ENCODE measurements around the gene CAPRIN1.

CAPRIN1 gene, protein sequence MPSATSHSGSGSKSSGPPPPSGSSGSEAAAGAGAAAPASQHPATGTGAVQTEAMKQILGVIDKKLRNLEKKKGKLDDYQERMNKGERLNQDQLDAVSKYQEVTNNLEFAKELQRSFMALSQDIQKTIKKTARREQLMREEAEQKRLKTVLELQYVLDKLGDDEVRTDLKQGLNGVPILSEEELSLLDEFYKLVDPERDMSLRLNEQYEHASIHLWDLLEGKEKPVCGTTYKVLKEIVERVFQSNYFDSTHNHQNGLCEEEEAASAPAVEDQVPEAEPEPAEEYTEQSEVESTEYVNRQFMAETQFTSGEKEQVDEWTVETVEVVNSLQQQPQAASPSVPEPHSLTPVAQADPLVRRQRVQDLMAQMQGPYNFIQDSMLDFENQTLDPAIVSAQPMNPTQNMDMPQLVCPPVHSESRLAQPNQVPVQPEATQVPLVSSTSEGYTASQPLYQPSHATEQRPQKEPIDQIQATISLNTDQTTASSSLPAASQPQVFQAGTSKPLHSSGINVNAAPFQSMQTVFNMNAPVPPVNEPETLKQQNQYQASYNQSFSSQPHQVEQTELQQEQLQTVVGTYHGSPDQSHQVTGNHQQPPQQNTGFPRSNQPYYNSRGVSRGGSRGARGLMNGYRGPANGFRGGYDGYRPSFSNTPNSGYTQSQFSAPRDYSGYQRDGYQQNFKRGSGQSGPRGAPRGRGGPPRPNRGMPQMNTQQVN

DNA sequence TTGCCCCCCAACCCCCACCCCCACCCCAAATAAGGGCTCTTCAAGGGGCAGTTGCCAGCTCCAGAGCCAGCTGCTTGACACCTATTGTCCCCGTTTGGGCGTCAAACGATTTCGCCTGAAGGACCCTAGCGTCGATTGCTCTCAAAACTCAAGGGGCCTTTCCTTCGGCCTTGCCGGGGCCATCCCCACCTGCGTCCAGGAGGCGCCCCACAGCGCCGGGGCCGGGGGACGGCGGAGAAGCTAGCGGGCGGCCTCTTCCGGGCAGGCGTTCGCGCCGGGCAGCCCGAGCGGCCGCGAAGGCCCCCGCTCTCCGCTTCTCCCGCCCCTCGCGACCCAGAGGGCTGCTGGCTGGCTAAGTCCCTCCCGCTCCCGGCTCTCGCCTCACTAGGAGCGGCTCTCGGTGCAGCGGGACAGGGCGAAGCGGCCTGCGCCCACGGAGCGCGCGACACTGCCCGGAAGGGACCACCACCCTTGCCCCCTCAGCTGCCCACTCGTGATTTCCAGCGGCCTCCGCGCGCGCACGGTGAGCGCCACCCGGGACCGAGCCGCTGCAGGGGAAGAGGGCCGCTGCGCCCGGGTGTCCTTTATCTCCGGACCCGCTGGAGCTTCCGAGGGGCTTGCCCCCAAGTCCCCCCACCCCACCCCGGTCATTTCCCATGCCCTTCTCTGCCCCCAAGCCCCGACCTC lies at the start of gene CAPRIN1:
Gene CAPRIN1 (plus strand): TSS at position 383 of the 687 bp plus-strand sequence. CDS start 690 bp downstream, outside the sequence.
- peaks cover 46% of the 10 kb centered on the region for H3K79me2 ChIP-seq (ENCODE audit: control insufficient read depth, insufficient read depth, low read length, unreplicated experiment)
- peak within 1 kb of the TSS; percentile 98 for H3K27ac ChIP-seq (ENCODE audit: low read depth, low read length)
- peak within 1 kb of the TSS; percentile 71 for H2AFZ ChIP-seq (ENCODE audit: low read length, unreplicated experiment)
- peaks cover 24% of the 10 kb centered on the region for H3K4me1 ChIP-seq (ENCODE audit: control insufficient read depth, insufficient read depth, low read length, unreplicated experiment)
- no peaks in the 10 kb centered on the region for H3K27me3 ChIP-seq (ENCODE audit: insufficient read depth, low read length)
- H3K36me3 ChIP-seq (ENCODE audit: insufficient read depth, low read length): peaks cover 8% of the 10 kb centered on the region
- peak within 1 kb of the TSS; percentile 91 for H3K4me3 ChIP-seq (ENCODE audit: low read depth, low read length)

DNA sequence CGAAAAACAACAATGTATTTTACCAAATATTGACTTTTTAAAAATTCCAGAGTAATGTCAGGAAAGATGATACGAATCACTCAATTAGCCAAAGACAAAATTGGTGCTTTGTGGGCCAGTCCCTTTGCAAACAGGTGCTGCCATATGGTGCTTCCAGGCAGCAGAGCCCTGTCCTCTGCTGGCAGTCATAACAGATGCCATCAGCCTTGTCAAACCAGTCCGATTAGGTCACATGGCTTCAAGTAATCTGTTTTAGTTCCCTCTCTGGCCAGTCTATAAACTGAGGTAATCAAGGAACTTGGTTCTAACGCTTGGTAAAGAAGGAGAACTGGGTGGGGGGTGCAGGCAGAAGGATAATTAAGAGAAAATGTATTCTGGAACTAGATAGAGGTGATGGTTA lies 49.1 kb upstream of the CAPRIN1 start:
- Histone ChIP-seq H2AFZ (ENCODE audit: low read length, unreplicated experiment) (no peak overlapping the region), H3K27me3 (ENCODE audit: insufficient read depth, low read length) (peaks cover 26% of the 10 kb centered on the region), H3K27ac (ENCODE audit: low read depth, low read length) (no peak overlapping the region)

DNA sequence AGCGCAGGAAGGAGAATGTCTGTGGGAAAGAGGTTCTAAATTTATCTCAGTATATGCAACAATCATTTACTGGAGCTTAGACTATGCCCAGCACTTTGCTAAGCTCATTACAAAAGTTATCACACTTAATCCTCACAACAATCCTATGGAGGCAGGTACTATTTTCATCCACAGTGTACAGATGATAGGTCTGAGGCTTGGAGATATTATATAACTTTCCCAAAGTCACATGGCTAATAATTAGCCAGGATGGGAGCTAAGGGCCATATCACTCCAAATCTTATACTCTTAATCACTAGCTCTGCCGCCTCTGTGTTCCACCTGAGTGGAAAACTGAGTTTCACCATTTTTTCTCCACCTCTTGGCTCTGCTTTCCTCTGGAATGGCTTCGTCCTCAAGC lies 47.3 kb upstream of the CAPRIN1 start:
- Histone ChIP-seq H3K4me1 (ENCODE audit: control insufficient read depth, insufficient read depth, low read length, unreplicated experiment) (no peaks in the 10 kb centered on the region), H3K4me3 (ENCODE audit: low read depth, low read length) (no peak overlapping the region), H2AFZ (ENCODE audit: low read length, unreplicated experiment) (no peak overlapping the region), H3K36me3 (ENCODE audit: insufficient read depth, low read length) (no peaks in the 10 kb centered on the region), H3K27me3 (ENCODE audit: insufficient read depth, low read length) (peaks cover 26% of the 10 kb centered on the region), H3K79me2 (ENCODE audit: control insufficient read depth, insufficient read depth, low read length, unreplicated experiment) (no peaks in the 10 kb centered on the region), H3K27ac (ENCODE audit: low read depth, low read length) (no peak overlapping the region)

More for the DNA sequence above, 49.1 kb upstream of the CAPRIN1 start:
- no peaks in the 10 kb centered on the region for H3K36me3 ChIP-seq (ENCODE audit: insufficient read depth, low read length)
- H3K79me2 ChIP-seq (ENCODE audit: control insufficient read depth, insufficient read depth, low read length, unreplicated experiment): no peaks in the 10 kb centered on the region
- H3K4me3 ChIP-seq (ENCODE audit: low read depth, low read length): no peak overlapping the region
- peaks cover 10% of the 10 kb centered on the region for H3K4me1 ChIP-seq (ENCODE audit: control insufficient read depth, insufficient read depth, low read length, unreplicated experiment)

DNA sequence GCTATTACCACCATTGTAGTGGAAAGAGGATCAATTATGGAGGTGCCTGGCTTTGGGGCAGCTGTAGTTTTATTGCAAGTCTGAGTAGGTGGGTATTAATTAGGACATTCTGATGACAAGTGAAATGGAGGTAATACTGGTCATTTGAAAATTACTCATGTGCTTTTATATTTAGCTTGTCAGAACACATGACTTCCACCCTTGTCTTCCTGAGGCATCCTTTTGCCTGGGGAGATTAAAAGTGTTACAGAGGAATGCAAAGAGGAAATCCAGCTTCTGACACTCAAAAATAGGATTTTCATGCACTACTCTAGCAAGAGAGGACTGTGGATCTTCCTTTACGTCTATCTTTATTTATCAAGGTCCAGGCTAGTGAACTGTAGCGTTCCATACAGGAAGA lies 44.7 kb upstream of the CAPRIN1 start:
- Histone ChIP-seq H2AFZ (ENCODE audit: low read length, unreplicated experiment) (no peak overlapping the region), H3K27ac (ENCODE audit: low read depth, low read length) (no peak overlapping the region)

DNA sequence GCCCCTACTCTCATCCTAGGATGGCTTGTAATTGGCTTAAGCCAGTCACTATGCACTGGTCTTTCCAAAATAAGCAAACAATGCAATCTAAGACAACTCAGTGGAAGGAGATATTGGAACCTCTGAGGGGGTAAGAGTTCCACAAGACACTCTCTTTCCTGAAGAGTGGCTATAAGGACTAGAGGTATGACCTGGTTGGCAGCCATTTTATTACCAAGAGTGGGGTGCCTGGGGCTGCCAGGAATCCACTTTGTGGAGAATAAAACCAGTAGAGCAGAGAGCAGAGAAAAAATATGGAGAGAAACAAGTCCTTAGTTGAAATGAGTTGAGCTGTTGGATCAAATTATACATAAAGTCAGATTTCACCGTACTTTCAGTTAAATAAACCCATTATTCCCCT lies 38.8 kb upstream of the CAPRIN1 start:
- H2AFZ ChIP-seq (ENCODE audit: low read length, unreplicated experiment): no peak overlapping the region
- no peaks in the 10 kb centered on the region for H3K36me3 ChIP-seq (ENCODE audit: insufficient read depth, low read length)
- no peaks in the 10 kb centered on the region for H3K79me2 ChIP-seq (ENCODE audit: control insufficient read depth, insufficient read depth, low read length, unreplicated experiment)
- no peaks in the 10 kb centered on the region for H3K4me1 ChIP-seq (ENCODE audit: control insufficient read depth, insufficient read depth, low read length, unreplicated experiment)
- no peak overlapping the region for H3K27ac ChIP-seq (ENCODE audit: low read depth, low read length)
- H3K4me3 ChIP-seq (ENCODE audit: low read depth, low read length): no peak overlapping the region
- no peaks in the 10 kb centered on the region for H3K27me3 ChIP-seq (ENCODE audit: insufficient read depth, low read length)

More for the DNA sequence above, 44.7 kb upstream of the CAPRIN1 start:
- no peaks in the 10 kb centered on the region for H3K36me3 ChIP-seq (ENCODE audit: insufficient read depth, low read length)
- no peaks in the 10 kb centered on the region for H3K79me2 ChIP-seq (ENCODE audit: control insufficient read depth, insufficient read depth, low read length, unreplicated experiment)
- H3K4me3 ChIP-seq (ENCODE audit: low read depth, low read length): no peak overlapping the region
- H3K4me1 ChIP-seq (ENCODE audit: control insufficient read depth, insufficient read depth, low read length, unreplicated experiment): no peaks in the 10 kb centered on the region
- peaks cover 26% of the 10 kb centered on the region for H3K27me3 ChIP-seq (ENCODE audit: insufficient read depth, low read length)

DNA sequence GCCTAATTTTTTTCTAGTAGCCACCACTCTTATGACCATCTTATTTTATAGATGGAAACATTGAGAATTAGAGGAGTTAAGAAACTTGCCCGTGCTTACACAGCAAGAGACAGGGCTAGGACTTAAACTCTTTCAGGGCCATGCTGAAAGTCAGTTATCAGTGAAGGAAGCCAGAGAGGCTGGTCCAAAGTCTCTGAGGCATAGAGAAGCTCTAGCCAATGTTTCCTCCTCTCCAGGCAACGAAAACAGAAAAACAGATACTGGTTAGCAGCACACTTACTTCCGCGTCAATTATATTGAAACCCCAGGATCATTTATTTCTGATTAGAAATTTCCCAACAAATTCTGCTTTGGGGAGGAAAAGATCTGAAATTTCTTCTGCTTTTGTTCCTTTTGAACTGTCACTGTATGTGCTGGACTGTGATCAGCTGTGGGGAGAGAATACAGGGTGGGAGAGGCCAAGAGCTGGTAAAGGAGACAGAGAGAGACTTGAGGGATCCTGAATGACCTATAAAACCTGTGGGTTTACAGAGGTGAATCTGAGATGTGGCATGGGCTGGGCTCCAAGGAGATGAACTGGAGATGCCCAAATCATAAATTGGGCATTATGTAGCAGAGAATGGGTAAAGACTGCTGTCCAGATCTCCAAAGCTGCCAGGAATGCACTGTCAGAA lies 37.5 kb upstream of the CAPRIN1 start:
- no peak overlapping the region for H3K4me3 ChIP-seq (ENCODE audit: low read depth, low read length)
- H3K36me3 ChIP-seq (ENCODE audit: insufficient read depth, low read length): no peaks in the 10 kb centered on the region
- no peak overlapping the region for H2AFZ ChIP-seq (ENCODE audit: low read length, unreplicated experiment)
- no peaks in the 10 kb centered on the region for H3K27me3 ChIP-seq (ENCODE audit: insufficient read depth, low read length)
- H3K4me1 ChIP-seq (ENCODE audit: control insufficient read depth, insufficient read depth, low read length, unreplicated experiment): no peaks in the 10 kb centered on the region
- no peak overlapping the region for H3K27ac ChIP-seq (ENCODE audit: low read depth, low read length)
- H3K79me2 ChIP-seq (ENCODE audit: control insufficient read depth, insufficient read depth, low read length, unreplicated experiment): no peaks in the 10 kb centered on the region

DNA sequence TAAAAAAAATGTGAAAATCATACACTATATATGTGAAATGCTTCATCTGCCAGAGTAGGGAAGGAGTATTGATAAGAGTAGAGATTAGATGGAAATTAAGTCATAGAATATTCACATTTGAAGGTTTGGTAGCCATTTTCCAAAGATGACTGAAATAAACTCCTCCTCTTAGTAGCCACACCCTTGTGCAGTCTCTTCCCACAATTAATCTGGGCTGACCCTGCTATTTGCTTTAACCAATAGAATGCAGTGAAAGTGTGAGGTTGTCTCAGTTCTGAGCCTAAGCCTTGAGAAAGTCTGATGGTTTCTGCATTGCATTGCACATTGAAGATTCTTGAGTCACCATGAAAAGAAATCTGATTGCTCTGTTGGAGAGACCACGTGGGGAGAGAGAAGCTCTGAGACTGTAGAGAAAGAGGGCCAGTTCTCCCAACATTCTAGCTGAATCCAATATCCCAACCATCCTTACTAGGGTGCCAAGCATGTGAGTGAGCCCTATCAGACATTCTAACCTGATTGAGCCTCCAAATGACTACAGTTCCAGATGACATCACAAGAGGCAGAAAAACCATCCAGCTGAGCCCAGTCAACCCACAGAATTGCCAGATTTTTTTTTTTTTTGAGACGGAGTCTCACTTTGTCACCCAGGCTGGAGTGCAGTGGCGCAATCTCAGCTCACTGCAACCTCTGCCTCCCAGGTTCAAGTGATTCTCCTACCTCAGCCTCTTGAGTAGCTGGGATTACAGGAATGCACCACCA lies 29.4 kb upstream of the CAPRIN1 start:
- no peak overlapping the region for H2AFZ ChIP-seq (ENCODE audit: low read length, unreplicated experiment)
- no peaks in the 10 kb centered on the region for H3K79me2 ChIP-seq (ENCODE audit: control insufficient read depth, insufficient read depth, low read length, unreplicated experiment)
- H3K27ac ChIP-seq (ENCODE audit: low read depth, low read length): no peak overlapping the region
- H3K4me3 ChIP-seq (ENCODE audit: low read depth, low read length): no peak overlapping the region
- H3K4me1 ChIP-seq (ENCODE audit: control insufficient read depth, insufficient read depth, low read length, unreplicated experiment): no peaks in the 10 kb centered on the region
- no peaks in the 10 kb centered on the region for H3K36me3 ChIP-seq (ENCODE audit: insufficient read depth, low read length)
- H3K27me3 ChIP-seq (ENCODE audit: insufficient read depth, low read length): no peaks in the 10 kb centered on the region

DNA sequence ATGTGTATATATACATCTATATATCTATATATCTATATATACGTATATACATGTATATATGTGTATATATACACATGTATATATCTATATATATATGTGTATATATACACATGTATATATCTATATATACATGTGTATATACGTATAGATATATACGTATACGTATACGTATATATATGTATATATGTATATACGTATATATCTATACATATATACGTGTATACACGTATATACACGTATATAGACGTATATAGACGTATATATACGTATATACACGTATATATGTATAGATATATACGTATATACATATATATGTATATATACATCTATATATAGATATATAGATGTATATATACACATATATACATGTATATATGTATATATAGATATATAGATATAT lies 25.1 kb upstream of the CAPRIN1 start:
- Histone ChIP-seq H3K79me2 (ENCODE audit: control insufficient read depth, insufficient read depth, low read length, unreplicated experiment) (no peaks in the 10 kb centered on the region), H2AFZ (ENCODE audit: low read length, unreplicated experiment) (no peak overlapping the region), H3K27ac (ENCODE audit: low read depth, low read length) (no peak overlapping the region), H3K27me3 (ENCODE audit: insufficient read depth, low read length) (no peaks in the 10 kb centered on the region), H3K4me3 (ENCODE audit: low read depth, low read length) (no peak overlapping the region), H3K36me3 (ENCODE audit: insufficient read depth, low read length) (no peaks in the 10 kb centered on the region), H3K4me1 (ENCODE audit: control insufficient read depth, insufficient read depth, low read length, unreplicated experiment) (no peaks in the 10 kb centered on the region)

DNA sequence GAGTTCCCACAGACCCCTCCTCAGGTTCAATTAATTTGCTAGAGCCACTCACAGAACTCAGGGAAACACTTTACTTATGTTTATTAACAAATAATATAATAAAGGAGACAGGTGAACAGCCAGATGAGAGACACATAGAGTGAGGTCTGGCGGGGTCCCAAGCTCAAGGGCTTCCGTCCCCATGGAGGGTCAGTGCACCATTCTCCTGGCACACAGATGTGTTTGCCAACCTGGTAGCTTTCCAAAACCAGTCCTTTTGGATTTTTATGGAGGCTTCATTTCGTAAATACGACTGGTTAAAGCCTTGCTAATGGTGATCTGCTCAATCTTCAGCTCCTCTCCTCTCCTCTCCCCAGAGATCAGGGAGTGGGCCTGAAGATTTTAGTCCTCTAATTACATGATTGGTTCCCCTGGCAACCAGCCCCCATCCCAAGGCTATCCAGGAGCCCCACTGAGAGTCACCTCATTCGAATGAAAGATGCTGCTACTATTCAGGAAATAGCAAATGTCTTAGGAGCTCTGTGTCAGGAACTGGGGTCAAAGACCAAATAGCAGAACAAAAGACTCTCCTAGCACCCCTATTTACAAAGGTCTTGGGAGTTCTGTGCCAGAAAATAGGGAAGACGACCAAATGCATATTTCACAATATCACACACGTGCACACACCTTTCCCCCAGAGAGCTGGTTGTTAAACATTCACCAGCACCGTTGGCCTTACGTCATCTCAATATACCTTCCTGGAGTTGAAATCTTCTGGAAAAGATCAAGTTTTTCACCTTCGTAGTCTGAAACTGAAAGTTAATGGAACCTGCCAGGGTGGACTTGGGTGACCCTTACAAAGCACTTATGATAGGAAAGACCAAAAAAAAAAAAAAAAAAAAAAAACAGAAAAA lies 23.8 kb upstream of the CAPRIN1 start:
- no peaks in the 10 kb centered on the region for H3K27me3 ChIP-seq (ENCODE audit: insufficient read depth, low read length)
- no peak overlapping the region for H3K27ac ChIP-seq (ENCODE audit: low read depth, low read length)
- no peak overlapping the region for H2AFZ ChIP-seq (ENCODE audit: low read length, unreplicated experiment)
- H3K36me3 ChIP-seq (ENCODE audit: insufficient read depth, low read length): no peaks in the 10 kb centered on the region
- no peak overlapping the region for H3K4me3 ChIP-seq (ENCODE audit: low read depth, low read length)
- H3K4me1 ChIP-seq (ENCODE audit: control insufficient read depth, insufficient read depth, low read length, unreplicated experiment): no peaks in the 10 kb centered on the region
- no peaks in the 10 kb centered on the region for H3K79me2 ChIP-seq (ENCODE audit: control insufficient read depth, insufficient read depth, low read length, unreplicated experiment)

Data from ACC112 (cell line).